SK-N-SH treated with all-trans-retinoic acid at 6 μM for 48 hours (cell line): ENCODE results near the gene COL4A4.
A peak's percentile ranks its signal among the peaks of the same experiment; 100 is the strongest.

ENCODE experiments used
- ATAC-seq: fragments of 200-7000 bp; cut with Tn5 transposase; 3 replicates; pipeline ENCODE4 v1.9.1; 2020; ENCODE audit warnings: mild to moderate bottlenecking, moderate library complexity
- ARNTL ChIP-seq: fragments of 450-650 bp; formaldehyde crosslinking; IDR thresholded peaks from 2 replicates; pipeline ENCODE4 v1.5.0; 2020; ENCODE audit warnings: low read depth, mild to moderate bottlenecking, moderate library complexity, borderline replicate concordance
- BACH2 ChIP-seq: fragments of 250-450 bp; sonication (Bioruptor Pico); IDR thresholded peaks from 2 replicates; pipeline ENCODE4 v1.9.0; 2021; ENCODE audit warnings: mild to moderate bottlenecking, borderline replicate concordance
- CREB5 ChIP-seq: fragments of 250-450 bp; sonication (Bioruptor Pico); IDR thresholded peaks from 2 replicates; pipeline ENCODE4 v1.5.1; 2020; ENCODE audit warnings: low read depth, mild to moderate bottlenecking, moderate library complexity
- CSDC2 ChIP-seq: fragments of 250-450 bp; sonication (Bioruptor Pico); IDR thresholded peaks from 2 replicates; pipeline ENCODE4 v1.5.0; 2020; ENCODE audit warnings: mild to moderate bottlenecking, moderate library complexity
- CSRNP3 ChIP-seq: fragments of 250-450 bp; sonication (Bioruptor Pico); IDR thresholded peaks from 2 replicates; pipeline ENCODE4 v1.5.1; 2021; ENCODE audit warnings: mild to moderate bottlenecking, moderate library complexity
- GLIS3 ChIP-seq: fragments of 250-450 bp; sonication (Bioruptor Pico); IDR thresholded peaks from 2 replicates; pipeline ENCODE4 v1.5.0; 2020; ENCODE audit warnings: mild to moderate bottlenecking, moderate library complexity
- ISL1 ChIP-seq: fragments of 250-450 bp; sonication (Bioruptor Pico); IDR thresholded peaks from 2 replicates; pipeline ENCODE4 v2.1.2; 2022; ENCODE audit warnings: mild to moderate bottlenecking, moderate library complexity
- OSR1 ChIP-seq: fragments of 250-450 bp; sonication (Bioruptor Pico); IDR thresholded peaks from 2 replicates; pipeline ENCODE4 v1.8.0; 2022; ENCODE audit warnings: moderate library complexity, mild to moderate bottlenecking, inconsistent platforms
- PATZ1 ChIP-seq: fragments of 250-450 bp; sonication (Bioruptor Pico); IDR thresholded peaks from 2 replicates; pipeline ENCODE4 v1.8.0; 2020; ENCODE audit warnings: mild to moderate bottlenecking, moderate library complexity, borderline replicate concordance
- POU6F1 ChIP-seq: fragments of 250-450 bp; sonication (Bioruptor Pico); IDR thresholded peaks from 2 replicates; pipeline ENCODE4 v1.8.0; 2021; ENCODE audit warnings: low read depth, mild to moderate bottlenecking, moderate library complexity, borderline replicate concordance
- RARB ChIP-seq: fragments of 250-450 bp; sonication (Bioruptor Pico); IDR thresholded peaks from 2 replicates; pipeline ENCODE4 v1.8.0; 2021; ENCODE audit warnings: mild to moderate bottlenecking, moderate library complexity
- SNAI2 ChIP-seq: fragments of 250-450 bp; sonication (Bioruptor Pico); IDR thresholded peaks from 2 replicates; pipeline ENCODE4 v1.5.0; 2020; ENCODE audit warnings: mild to moderate bottlenecking, moderate library complexity
- TCF4 ChIP-seq: fragments of 250-450 bp; sonication (Bioruptor Pico); IDR thresholded peaks from 2 replicates; pipeline ENCODE4 v1.8.0; 2021; ENCODE audit warnings: mild to moderate bottlenecking, moderate library complexity, borderline replicate concordance
- TOX ChIP-seq: fragments of 250-450 bp; sonication (Bioruptor Pico); IDR thresholded peaks from 2 replicates; pipeline ENCODE4 v1.8.0; 2021; ENCODE audit warnings: mild to moderate bottlenecking, moderate library complexity, borderline replicate concordance
- TSHZ2 ChIP-seq: fragments of 250-450 bp; sonication (Bioruptor Pico); IDR thresholded peaks from 2 replicates; pipeline ENCODE4 v1.5.0; 2020; ENCODE audit warnings: mild to moderate bottlenecking, moderate library complexity
- ZC3H10 ChIP-seq: fragments of 250-450 bp; sonication (Bioruptor Pico); IDR thresholded peaks from 2 replicates; pipeline ENCODE4 v1.5.1; 2021; ENCODE audit warnings: mild to moderate bottlenecking, moderate library complexity
- ZFP3 ChIP-seq: fragments of 250-450 bp; sonication (Bioruptor Pico); IDR thresholded peaks from 2 replicates; pipeline ENCODE4 v1.5.0; 2020; ENCODE audit warnings: mild to moderate bottlenecking, moderate library complexity
- ZFP30 ChIP-seq: fragments of 450-650 bp; formaldehyde crosslinking; IDR thresholded peaks from 2 replicates; pipeline ENCODE4 v1.5.0; 2022; ENCODE audit warnings: mild to moderate bottlenecking, moderate library complexity
- ZNF70 ChIP-seq: fragments of 450-650 bp; formaldehyde crosslinking; IDR thresholded peaks from 2 replicates; pipeline ENCODE4 v1.5.0; 2020; ENCODE audit warnings: mild to moderate bottlenecking, moderate library complexity

Gene COL4A4

GRCh38 chr2:227130636-227131035, 33.4 kb downstream of the COL4A4 start:
- ATAC-seq: no peak
- no peak for TF ChIP-seq ZNF70
- TF ChIP-seq ZC3H10 (CRISPR knock-in tag): no peak
- TF ChIP-seq ISL1 (CRISPR knock-in tag): no peak
- TF ChIP-seq CREB5 (CRISPR knock-in tag): no peak
- no peak for TF ChIP-seq ARNTL (CRISPR knock-in tag)

GRCh38 chr2:227127201-227127600, 36.8 kb downstream of the COL4A4 start:
- no peak for ATAC-seq
- no peak for TF ChIP-seq GLIS3 (CRISPR knock-in tag)
- TF ChIP-seq ZNF70: no peak
- no peak for TF ChIP-seq PATZ1 (CRISPR knock-in tag)
- TF ChIP-seq BACH2 (CRISPR knock-in tag): no peak
- no peak for TF ChIP-seq TCF4 (CRISPR knock-in tag)
- no peak for TF ChIP-seq CSRNP3 (CRISPR knock-in tag)

- no peak for TF ChIP-seq CSDC2 (CRISPR knock-in tag)
- TF ChIP-seq POU6F1 (CRISPR knock-in tag): no peak
- TF ChIP-seq TSHZ2: no peak
- TF ChIP-seq PATZ1 (CRISPR knock-in tag): no peak
- TF ChIP-seq ZNF70: no peak
- no peak for TF ChIP-seq TCF4 (CRISPR knock-in tag)
- no peak for TF ChIP-seq OSR1 (CRISPR knock-in tag)
- no peak for TF ChIP-seq GLIS3 (CRISPR knock-in tag)
- no peak for TF ChIP-seq ARNTL (CRISPR knock-in tag)
- TF ChIP-seq RARB (CRISPR knock-in tag): no peak
- no peak for TF ChIP-seq SNAI2 (CRISPR knock-in tag)
- no peak for TF ChIP-seq TOX (CRISPR knock-in tag)
- no peak for TF ChIP-seq ZFP30
- no peak for TF ChIP-seq ZC3H10 (CRISPR knock-in tag)
- TF ChIP-seq ZFP3 (CRISPR knock-in tag): no peak
- TF ChIP-seq, all 23 proteins: peak for 0
- ATAC-seq: peak; percentile 74
Measured at GRCh38 chr2:227125506-227125905, 38.5 kb downstream of the COL4A4 start.
